Left lung (tissue), 10 donors: Measurements from ENCODE around the gene PDE1C. TPM values are rescaled to one million over a fixed set of nuclear protein-coding genes. Genes with fewer than 3 reads are reported as not detected.

Source experiments
- ATAC-seq: fragments of 200-7000 bp; cut with Tn5 transposase; one replicate; pipeline ENCODE4 v1.9.1; 2020; ENCODE audit warnings: moderate library complexity
- DNase-seq, 4 donors: peaks; one replicate each; pipeline ENCODE4 v3.0.0-alpha.2; 2013 to 2020
- H3K27ac ChIP-seq, 2 donors: fragments of 200-600 bp; sonication (generic) in 1 of 2; one replicate each; pipeline versions ENCODE4 v1.5.0 to v1.8.0; 2020 to 2021
- H3K27me3 ChIP-seq, 2 donors: fragments of 200-600 bp; sonication (generic) in 1 of 2; one replicate each; pipeline versions ENCODE4 v1.5.0 to v1.8.0; 2020 to 2021
- H3K36me3 ChIP-seq, 2 donors: fragments of 200-600 bp; sonication (generic) in 1 of 2; one replicate each; pipeline versions ENCODE4 v1.5.0 to v1.8.0; 2020 to 2021
- H3K4me1 ChIP-seq, 2 donors: fragments of 200-600 bp; one replicate each; pipeline ENCODE4 v1.8.0; 2021
- H3K4me3 ChIP-seq, 2 donors: fragments of 200-600 bp; sonication (generic) in 1 of 2; one replicate each; pipeline versions ENCODE4 v1.5.0 to v1.8.0; 2020 to 2021; ENCODE audit warnings: mild to moderate bottlenecking in 1 of 2
- H3K9me3 ChIP-seq, 2 donors: fragments of 200-600 bp; sonication (generic) in 1 of 2; one replicate each; pipeline versions ENCODE4 v1.5.0 to v1.8.0; 2020 to 2021
- CTCF ChIP-seq, 2 donors: fragments of 200-600 bp; sonication (generic) in 1 of 2; IDR thresholded peaks; one replicate each; pipeline versions ENCODE4 v1.5.0 to v1.8.0; 2021; ENCODE audit warnings: antibody characterized with exemption in 2 of 2
- intact Hi-C, 2 donors: fragments of 100-400 bp; cut with DNase I; formaldehyde crosslinking; loops; one replicate each; pipeline versions ENCODE4 v1.11.2 to v1.14.2; 2022
- polyA plus RNA-seq, 6 donors: library from polyadenylated mRNA; unstranded; fragments of 120-200 nt; gene quantifications; one replicate each; pipeline ENCODE4 v1.2.1, GENCODE V29; 2013; ENCODE audit not compliant: insufficient read length in 6 of 6
- total RNA-seq, 2 donors: library from RNA; stranded (reverse); fragmentation: NEBNext Ultra II Directional; extraction: Animal tissue kit (Norgen Biotek cat#: 25700); gene quantifications; one replicate each; pipeline ENCODE4 v1.2.1, GENCODE V29; 2021
- donor health status: DM: no; HTN: yes; CAD: no.
- donor health status: DM: no; HTN: no; CAD: no.

Gene PDE1C
- total and polyA plus RNA-seq, 8 donors, result 2.0 to 13.8 (median 3.9) TPM

GRCh38 chr7:31855530-31855929 lies 214.7 kb downstream of the PDE1C start:
- H3K27me3 ChIP-seq, result no peaks in the 10 kb centered on the region
- ATAC-seq (no peak), DNase-seq (no peak)
- no peaks in the 10 kb centered on the region for H3K9me3 ChIP-seq
- H3K4me3 ChIP-seq, result no peak overlapping the region
- H3K4me1 ChIP-seq, result no peaks in the 10 kb centered on the region
- no peaks in the 10 kb centered on the region for H3K36me3 ChIP-seq
- no peak for TF ChIP-seq CTCF (IDR thresholded peaks at IDR 0.05)
- H3K27ac ChIP-seq, result no peak overlapping the region
- intact Hi-C loops, result no loop called here

GRCh38 chr7:31853380-31853779 lies 216.8 kb downstream of the PDE1C start:
- TF ChIP-seq CTCF (IDR thresholded peaks at IDR 0.05), result no peak
- Histone ChIP-seq H3K4me1 (no peaks in the 10 kb centered on the region), H3K4me3 (no peak overlapping the region), H3K27ac (no peak overlapping the region), H3K36me3 (no peaks in the 10 kb centered on the region), H3K27me3 (no peaks in the 10 kb centered on the region), H3K9me3 (no peaks in the 10 kb centered on the region)
- DNase-seq (no peak), ATAC-seq (no peak)
- intact Hi-C loops, result no loop called here

GRCh38 chr7:31852462-31852861 lies 217.7 kb downstream of the PDE1C start:
- Histone ChIP-seq H3K27me3 (no peaks in the 10 kb centered on the region), H3K27ac (no peak overlapping the region), H3K36me3 (no peaks in the 10 kb centered on the region), H3K9me3 (no peaks in the 10 kb centered on the region), H3K4me1 (no peaks in the 10 kb centered on the region), H3K4me3 (no peak overlapping the region)
- no peak for ATAC-seq
- intact Hi-C loops, result no loop called here
- TF ChIP-seq CTCF (IDR thresholded peaks at IDR 0.05), result no peak
- no peak for DNase-seq

- no peak for TF ChIP-seq CTCF (IDR thresholded peaks at IDR 0.05)
- no peak for DNase-seq
- intact Hi-C loops, result no loop called here
- Histone ChIP-seq H3K27me3 (no peaks in the 10 kb centered on the region), H3K9me3 (no peaks in the 10 kb centered on the region), H3K27ac (no peak overlapping the region), H3K36me3 (no peaks in the 10 kb centered on the region), H3K4me1 (no peaks in the 10 kb centered on the region), H3K4me3 (no peak overlapping the region)
- ATAC-seq, result no peak
Measured at GRCh38 chr7:31851119-31851518, 219.1 kb downstream of the PDE1C start.

GRCh38 chr7:31850601-31851000 lies 219.6 kb downstream of the PDE1C start:
- no peak overlapping the region for H3K27ac ChIP-seq
- TF ChIP-seq CTCF (IDR thresholded peaks at IDR 0.05), result no peak
- intact Hi-C loops, result no loop called here
- H3K4me3 ChIP-seq, result no peak overlapping the region
- no peaks in the 10 kb centered on the region for H3K27me3 ChIP-seq
- ATAC-seq (no peak), DNase-seq (no peak)
- no peaks in the 10 kb centered on the region for H3K36me3 ChIP-seq
- H3K9me3 ChIP-seq, result no peaks in the 10 kb centered on the region
- H3K4me1 ChIP-seq, result no peaks in the 10 kb centered on the region
